Hepatocyte (in vitro differentiated cells): ENCODE results near the gene TGFB3.

Experiments
- CTCF ChIP-seq: fragments of 200-600 bp; sonication (generic); IDR thresholded peaks from 2 replicates; pipeline ENCODE4 v1.5.1; 2016; ENCODE audit warnings: antibody characterized with exemption, mild to moderate bottlenecking; ENCODE audit not compliant: poor library complexity
- EZH2 ChIP-seq: fragments of 200-600 bp; sonication (generic); IDR thresholded peaks from 2 replicates; pipeline ENCODE4 v1.6.1; 2016; ENCODE audit warnings: antibody characterized with exemption, mild to moderate bottlenecking, borderline replicate concordance
- EZH2phosphoT487 ChIP-seq: fragments of 200-600 bp; sonication (generic); IDR thresholded peaks from one replicate; pipeline ENCODE4 v1.6.1; 2018; ENCODE audit warnings: antibody characterized with exemption, mild to moderate bottlenecking, low read depth, moderate library complexity; ENCODE audit not compliant: unreplicated experiment, severe bottlenecking

GRCh38 chr14:76015668-76016067 is 33.9 kb upstream of the TGFB3 start:
- no peak for TF ChIP-seq CTCF
- no peak for TF ChIP-seq EZH2
- no peak for TF ChIP-seq EZH2phosphoT487
